ENCODE data around the gene CCNT1. TPM values are rescaled to one million over a fixed set of nuclear protein-coding genes. Genes with fewer than 3 reads are reported as not detected.

Gene CCNT1
- total and polyA plus RNA-seq, 2 of the 4 experiments (the other 2 are of a cell fraction): 9.0 to 74.0 TPM

GRCh38 chr12:48678551-48679185, 37.8 kb downstream of the CCNT1 start:
- BruUV-seq (replicated peaks): no TSS peak
- Histone ChIP-seq H3K56ac (ENCODE audit: extremely low read depth, insufficient read depth, low read length) (no peak overlapping the region), H3K9me3 (ENCODE audit: control insufficient read depth, insufficient read depth, low read length) (no peaks in the 10 kb centered on the region), H2BK5ac (ENCODE audit: low read depth, low read length, poor library complexity, severe bottlenecking) (peak overlapping the region; percentile 4), H2BK20ac (ENCODE audit: low read depth, low read length) (no peak overlapping the region), H3K79me1 (ENCODE audit: low read depth in 1 of 2, low read length in 2 of 2) (peaks cover 20 to 41% of the 10 kb centered on the region in 2 experiments), H3K4ac (ENCODE audit: low read depth, low read length) (no peak overlapping the region), H3K23ac (ENCODE audit: low read depth, low read length) (peak overlapping the region; percentile 23; the same call in 1 of the 2 replicates), H4K5ac (ENCODE audit: low read depth, low read length) (no peak overlapping the region), H2AFZ (replicated peaks; ENCODE audit: low read length, poor library complexity) (no peak overlapping the region), H4K8ac (ENCODE audit: low read depth in 2 of 2, low read length in 2 of 2) (no peak overlapping the region), H3K18ac (ENCODE audit: low read depth, low read length) (no peak overlapping the region), H4K20me1 (ENCODE audit: insufficient read depth, low read length) (peaks cover 57% of the 10 kb centered on the region), H3K14ac (replicated peaks; ENCODE audit: low read depth, low read length) (no peak overlapping the region), H3K9ac (ENCODE audit: low read depth, low read length) (no peak overlapping the region), H3K4me2 (ENCODE audit: low read depth, low read length) (peak overlapping the region; percentile 44), H3K27ac (ENCODE audit: insufficient read depth, low read length) (no peak overlapping the region), H2AK9ac (replicated peaks; ENCODE audit: low read depth, low read length, poor library complexity) (no peak overlapping the region), H2AK5ac (ENCODE audit: low read depth, low read length) (no peak overlapping the region), H3K4me1 (ENCODE audit: control insufficient read depth, insufficient read depth, low read length) (peaks cover 4% of the 10 kb centered on the region), H3K36me3 (ENCODE audit: control insufficient read depth, insufficient read depth, low read length) (peaks cover 26% of the 10 kb centered on the region), H2BK120ac (ENCODE audit: low read depth, low read length) (no peak overlapping the region), H3K9me1 (ENCODE audit: insufficient read depth, low read length) (peaks cover 9% of the 10 kb centered on the region), H4K91ac (ENCODE audit: insufficient read depth, low read depth, low read length) (no peak overlapping the region), H3K27me3 (ENCODE audit: control insufficient read depth, insufficient read depth, low read length) (no peaks in the 10 kb centered on the region), H2BK15ac (ENCODE audit: low read depth, low read length) (no peak overlapping the region), H3K4me3 (ENCODE audit: insufficient read depth, low read depth, low read length) (no peak overlapping the region)
- 100% methylated on average over 1 of the region's 3 CpGs for WGBS, 2 experiments (ENCODE audit: extremely low coverage in 2 of 2, insufficient read length in 1 of 2)
- in situ Hi-C loops (cut with MboI; ENCODE audit: low sequenced_read_pairs): no loop called here
- ChIA-PET CTCF (no interaction called here), POLR2A (ENCODE audit: unreplicated experiment) (no interaction called here)
- intact Hi-C loops (cut with micrococcal nuclease): no loop called here
- no peak for TF ChIP-seq CTCF (conservative IDR thresholded peaks at IDR 0.05; ENCODE audit: low read depth, low read length)
- no peak for TF ChIP-seq POLR2A (IDR thresholded peaks at IDR 0.05; ENCODE audit: low read depth, low read length)
- no peak for TF ChIP-seq CEBPB (IDR thresholded peaks at IDR 0.05; ENCODE audit: low read depth, low read length)
- TF ChIP-seq NFE2L2 (IDR thresholded peaks at IDR 0.05; ENCODE audit: low read depth, low read length): no peak
- no peak for TF ChIP-seq FOS (IDR thresholded peaks at IDR 0.05; ENCODE audit: low read depth, low read length)
- no peak for TF ChIP-seq RCOR1 (IDR thresholded peaks at IDR 0.05; ENCODE audit: insufficient replicate concordance, low read length)
- no peak for TF ChIP-seq BHLHE40 (IDR thresholded peaks at IDR 0.05; ENCODE audit: low read depth, low read length)
- TF ChIP-seq CHD1 (IDR thresholded peaks at IDR 0.05; ENCODE audit: low read depth, low read length): no peak
- no peak for TF ChIP-seq RFX5 (IDR thresholded peaks at IDR 0.05; ENCODE audit: low read depth, low read length)
- TF ChIP-seq MAFK (IDR thresholded peaks at IDR 0.05; ENCODE audit: low read depth, low read length): no peak
- DNase-seq: no peak
- no peak for ATAC-seq (ENCODE audit: low read depth)
- dilution Hi-C loops (cut with HindIII; ENCODE audit: low sequenced_read_pairs, unreplicated experiment): no loop called here
